GM12878 (cell line): ENCODE results near the gene ASPDH. TPM values are rescaled to one million over a fixed set of nuclear protein-coding genes. Genes with fewer than 3 reads are reported as not detected.

ENCODE experiments used
- ATAC-seq: fragments of 200-7000 bp; cut with Tn5 transposase; 3 replicates; pipeline ENCODE4 v1.9.1; 2020; ENCODE audit warnings: mild to moderate bottlenecking, moderate library complexity
- BruUV-seq: library from RNA; stranded (reverse); fragments of 400-500 nt; replicated peaks from 2 replicates; lab custom pipeline; 2021; lab: Mats Ljungman, UMichigan
- CTCF ChIA-PET: fragments of 300-600 bp; sonication (Branson Sonifier 250); formaldehyde crosslinking; extraction: SDS; loops from one replicate; lab custom pipeline; 2021; ENCODE audit warnings: inconsistent platforms; lab: Yijun Ruan, JAX
- POLR2A ChIA-PET: fragments of 350-600 bp; formaldehyde crosslinking; extraction: SDS; loops from one replicate; lab custom pipeline; 2021; ENCODE audit warnings: inconsistent platforms; lab: Charles Lee
- RAD21 ChIA-PET: fragments of 300-600 bp; sonication (Branson Sonifier 250); formaldehyde crosslinking; loops from one replicate; lab custom pipeline; 2023; ENCODE audit warnings: antibody characterized with exemption; ENCODE audit not compliant: unreplicated experiment; lab: Charles Lee
- SMC1A ChIA-PET: fragments of 300-600 bp; sonication (Branson Sonifier 250); formaldehyde crosslinking; loops from one replicate; lab custom pipeline; 2023; ENCODE audit not compliant: unreplicated experiment, uncharacterized antibody; lab: Charles Lee
- DNase-seq: peaks from one replicate; pipeline ENCODE4 v3.0.0-alpha.2; 2011; ENCODE audit warnings: low read depth, low spot score
- FAIRE-seq: peaks from 3 replicates; lab custom pipeline; 2011; peaks lifted over from hg19 to GRCh38; lab: Jason Lieb, UNC
- H2AFZ ChIP-seq: 2 replicates; pipeline ENCODE4 v1.6.0; 2011; ENCODE audit warnings: low read depth, low read length, control low read depth; ENCODE audit not compliant: control insufficient read depth
- H3K27ac ChIP-seq: 2 replicates; pipeline ENCODE4 v1.5.1; 2011; ENCODE audit warnings: control low read depth; ENCODE audit not compliant: control insufficient read depth, insufficient read depth
- H3K27me3 ChIP-seq, 2 experiments: replicated peaks in 1 of 2; 2 replicates each; pipeline versions ENCODE4 v1.6.0 to v1.6.1; 2011; ENCODE audit warnings: low read length in 1 of 2; ENCODE audit not compliant: control insufficient read depth in 2 of 2, insufficient read depth in 2 of 2
- H3K36me3 ChIP-seq, 2 experiments: 2 replicates each; pipeline ENCODE4 v1.5.1; 2011; ENCODE audit warnings: low read length in 1 of 2; ENCODE audit not compliant: control insufficient read depth in 2 of 2, insufficient read depth in 2 of 2
- H3K4me1 ChIP-seq: 2 replicates; pipeline ENCODE4 v1.6.1; 2011; ENCODE audit warnings: mild to moderate bottlenecking, low read length, moderate library complexity, mixed read lengths; ENCODE audit not compliant: control insufficient read depth, insufficient read depth
- H3K4me2 ChIP-seq: 2 replicates; pipeline ENCODE4 v1.6.0; 2011; ENCODE audit warnings: control low read depth; ENCODE audit not compliant: control insufficient read depth, insufficient read depth
- H3K4me3 ChIP-seq: fragments of 200-600 bp; sonication (generic); 2 replicates; pipeline ENCODE4 v1.5.1; 2016
- H3K79me2 ChIP-seq: 2 replicates; pipeline ENCODE4 v1.6.0; 2011; ENCODE audit warnings: low read length; ENCODE audit not compliant: control insufficient read depth, insufficient read depth
- H3K9ac ChIP-seq: 2 replicates; pipeline ENCODE4 v1.8.0; 2011; ENCODE audit warnings: low read length, control low read depth, mixed read lengths; ENCODE audit not compliant: control insufficient read depth, insufficient read depth
- H3K9me3 ChIP-seq: replicated peaks from 3 replicates; pipeline ENCODE4 v1.5.1; 2011; ENCODE audit warnings: mild to moderate bottlenecking, low read length; ENCODE audit not compliant: control insufficient read depth, insufficient read depth
- H4K20me1 ChIP-seq: 2 replicates; pipeline ENCODE4 v1.6.0; 2011; ENCODE audit not compliant: control insufficient read depth, insufficient read depth
- FOS ChIP-seq: IDR thresholded peaks from 3 replicates; pipeline ENCODE4 v1.6.1; 2011; ENCODE audit warnings: borderline replicate concordance; ENCODE audit not compliant: insufficient read length; ENCODE audit errors: extremely low read depth
- MEF2B ChIP-seq: fragments of 450-650 bp; IDR thresholded peaks from 2 replicates; pipeline ENCODE4 v1.6.1; 2018; ENCODE audit warnings: mild to moderate bottlenecking, moderate library complexity; ENCODE audit not compliant: partially characterized antibody, poor library complexity, severe bottlenecking
- MYC ChIP-seq: IDR thresholded peaks from 2 replicates; pipeline ENCODE4 v1.6.1; 2011; ENCODE audit warnings: mild to moderate bottlenecking, low read length, moderate library complexity, inconsistent platforms; ENCODE audit not compliant: insufficient read depth, insufficient replicate concordance, insufficient read length, severe bottlenecking
- NFYB ChIP-seq: IDR thresholded peaks from 2 replicates; pipeline ENCODE4 v1.6.1; 2011; ENCODE audit warnings: low read depth, mild to moderate bottlenecking, low read length, improper control_type of control experiment, moderate library complexity; ENCODE audit not compliant: insufficient read depth
- ZNF687 ChIP-seq: fragments of 450-650 bp; IDR thresholded peaks from 2 replicates; pipeline ENCODE4 v1.6.1; 2017; ENCODE audit warnings: mild to moderate bottlenecking, moderate library complexity
- WGBS: methylation state at CpG from one replicate; pipeline ENCODE4 v1.1.6; 2016; ENCODE audit warnings: low lambda C conversion rate; ENCODE audit not compliant: insufficient replicate concordance, insufficient coverage; ENCODE audit errors: missing lambda C conversion rate; 5-methylcytosine and 5-hydroxymethylcytosine counted together
- in situ Hi-C: fragments of 300-500 bp; cut with MboI; formaldehyde crosslinking; loops from 9 replicates; pipeline ENCODE4 v1.14.3; 2018; ENCODE audit warnings: mixed read lengths
- intact Hi-C: fragments of 100-400 bp; cut with micrococcal nuclease; formaldehyde crosslinking; loops from one replicate; pipeline ENCODE4 v1.14.2; 2022; ENCODE audit not compliant: unreplicated experiment
- polyA plus RNA-seq, 11 experiments: library from polyadenylated mRNA; depleted of rRNA in 4 of 11; unstranded in 6 of 11; stranded (reverse) in 5 of 11; fragments of >200 nt; fragmentation: Nextera tagmentation in 4 of 11; fragmentation: Illumina TruSeq in 1 of 11; extraction: Ambion mirVana in 4 of 11; extraction: Trizol in 1 of 11; gene quantifications; 1 replicate in 1 of 11; 2 replicates in 10 of 11; pipeline versions ENCODE4 v1.2.1 to v1.2.3, GENCODE V29; 2011 to 2016; ENCODE audit warnings: inconsistent platforms in 2 of 11, missing spikeins in 2 of 11, low read depth in 1 of 11
- total RNA-seq, 4 experiments: library from RNA; depleted of rRNA in 3 of 4; stranded (reverse); fragments of >200 nt in 3 of 4; fragmentation: Illumina TruSeq in 1 of 4; extraction: Trizol in 1 of 4; gene quantifications; 2 replicates each; pipeline versions ENCODE4 v1.2.1 to v1.2.3, GENCODE V29; 2013 to 2021
- TF ChIP-seq, protein P1 (sequence below): IDR thresholded peaks from 2 replicates; pipeline ENCODE4 v1.6.1; 2011; ENCODE audit warnings: low read depth, low read length, improper control_type of control experiment, borderline replicate concordance
- TF ChIP-seq, protein P2 (sequence below): fragments of 450-650 bp; conservative IDR thresholded peaks from 2 replicates; pipeline ENCODE4 v1.6.1; 2017; ENCODE audit warnings: mild to moderate bottlenecking, moderate library complexity

ASPDH gene
- total and polyA plus RNA-seq, 10 of the 15 experiments (the other 5 are each of a cell fraction or from before 2014, with no cell fraction given) = not detected

- Histone ChIP-seq H3K27me3 (no peaks in the 10 kb centered on the region), H2AFZ (no peak overlapping the region), H4K20me1 (no peaks in the 10 kb centered on the region), H3K9me3 (no peaks in the 10 kb centered on the region), H3K79me2 (no peaks in the 10 kb centered on the region), H3K4me1 (no peaks in the 10 kb centered on the region), H3K4me2 (no peak overlapping the region), H3K36me3 (no peaks in the 10 kb centered on the region), H3K27ac (no peak overlapping the region), H3K9ac (no peak overlapping the region)
- 70% methylated on average over 8 of the region's 8 CpGs for WGBS
- no TSS peak for BruUV-seq
- no peak for FAIRE-seq
- no peak for ATAC-seq
- DNase-seq = no peak
- ChIA-PET RAD21 (no interaction called here), SMC1A (no interaction called here), CTCF (no interaction called here)
- in situ Hi-C loops = no loop called here
- TF ChIP-seq, protein P1, sequence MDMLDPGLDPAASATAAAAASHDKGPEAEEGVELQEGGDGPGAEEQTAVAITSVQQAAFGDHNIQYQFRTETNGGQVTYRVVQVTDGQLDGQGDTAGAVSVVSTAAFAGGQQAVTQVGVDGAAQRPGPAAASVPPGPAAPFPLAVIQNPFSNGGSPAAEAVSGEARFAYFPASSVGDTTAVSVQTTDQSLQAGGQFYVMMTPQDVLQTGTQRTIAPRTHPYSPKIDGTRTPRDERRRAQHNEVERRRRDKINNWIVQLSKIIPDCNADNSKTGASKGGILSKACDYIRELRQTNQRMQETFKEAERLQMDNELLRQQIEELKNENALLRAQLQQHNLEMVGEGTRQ = no peak
- no peak for TF ChIP-seq NFYB
- TF ChIP-seq, all 136 proteins: peak for 0
- no peak overlapping the region for H3K4me3 ChIP-seq
- POLR2A ChIA-PET = no interaction called here
- intact Hi-C loops = no loop called here
These were observed 16.7 kb downstream of the ASPDH start for GRCh38 chr19:50497022-50497405.

- ATAC-seq (no peak), DNase-seq (no peak), FAIRE-seq (no peak)
- WGBS = 70% methylated on average over 29 of the region's 30 CpGs
- POLR2A ChIA-PET = no interaction called here
- H2AFZ ChIP-seq = no peak overlapping the region
- RAD21 ChIA-PET = no interaction called here
- H3K36me3 ChIP-seq = no peaks in the 10 kb centered on the region
- no peaks in the 10 kb centered on the region for H3K9me3 ChIP-seq
- H3K27me3 ChIP-seq = no peaks in the 10 kb centered on the region
- intact Hi-C loops = no loop called here
- H3K4me1 ChIP-seq = no peaks in the 10 kb centered on the region
- no peaks in the 10 kb centered on the region for H3K79me2 ChIP-seq
- no peaks in the 10 kb centered on the region for H4K20me1 ChIP-seq
- H3K9ac ChIP-seq = no peak overlapping the region
- H3K4me2 ChIP-seq = no peak overlapping the region
- in situ Hi-C loops = no loop called here
- CTCF ChIA-PET = no interaction called here
- no TSS peak for BruUV-seq
- SMC1A ChIA-PET = no interaction called here
- H3K4me3 ChIP-seq = no peak overlapping the region
- H3K27ac ChIP-seq = no peak overlapping the region
- TF ChIP-seq FOS (no peak), MYC (no peak), MEF2B (no peak), ZNF687 (no peak)
- TF ChIP-seq, protein P2, sequence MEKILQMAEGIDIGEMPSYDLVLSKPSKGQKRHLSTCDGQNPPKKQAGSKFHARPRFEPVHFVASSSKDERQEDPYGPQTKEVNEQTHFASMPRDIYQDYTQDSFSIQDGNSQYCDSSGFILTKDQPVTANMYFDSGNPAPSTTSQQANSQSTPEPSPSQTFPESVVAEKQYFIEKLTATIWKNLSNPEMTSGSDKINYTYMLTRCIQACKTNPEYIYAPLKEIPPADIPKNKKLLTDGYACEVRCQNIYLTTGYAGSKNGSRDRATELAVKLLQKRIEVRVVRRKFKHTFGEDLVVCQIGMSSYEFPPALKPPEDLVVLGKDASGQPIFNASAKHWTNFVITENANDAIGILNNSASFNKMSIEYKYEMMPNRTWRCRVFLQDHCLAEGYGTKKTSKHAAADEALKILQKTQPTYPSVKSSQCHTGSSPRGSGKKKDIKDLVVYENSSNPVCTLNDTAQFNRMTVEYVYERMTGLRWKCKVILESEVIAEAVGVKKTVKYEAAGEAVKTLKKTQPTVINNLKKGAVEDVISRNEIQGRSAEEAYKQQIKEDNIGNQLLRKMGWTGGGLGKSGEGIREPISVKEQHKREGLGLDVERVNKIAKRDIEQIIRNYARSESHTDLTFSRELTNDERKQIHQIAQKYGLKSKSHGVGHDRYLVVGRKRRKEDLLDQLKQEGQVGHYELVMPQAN = no peak
These were observed 17.3 kb downstream of the ASPDH start for GRCh38 chr19:50496189-50497021.
